Glutamatergic neuron (in vitro differentiated cells): ENCODE measurements around the gene ARHGAP8. TPM values are rescaled to one million over a fixed set of nuclear protein-coding genes. Genes with fewer than 3 reads are reported as not detected.

ENCODE experiments used
- DNase-seq: peaks from one replicate; pipeline ENCODE4 v3.0.0; 2022
- H3K27ac Mint-ChIP-seq: one replicate; pipeline ENCODE4 v1.8.0; 2020; ENCODE audit warnings: mild to moderate bottlenecking, mixed read lengths, inconsistent platforms; ENCODE audit not compliant: unreplicated experiment
- H3K27me3 Mint-ChIP-seq: one replicate; pipeline ENCODE4 v1.8.0; 2020; ENCODE audit warnings: mild to moderate bottlenecking, moderate library complexity, mixed read lengths, inconsistent platforms; ENCODE audit not compliant: unreplicated experiment
- H3K36me3 Mint-ChIP-seq: one replicate; pipeline ENCODE4 v1.8.0; 2020; ENCODE audit warnings: mild to moderate bottlenecking, mixed read lengths, inconsistent platforms; ENCODE audit not compliant: unreplicated experiment
- H3K4me1 Mint-ChIP-seq: one replicate; pipeline ENCODE4 v1.8.0; 2020; ENCODE audit warnings: mild to moderate bottlenecking, low read depth, mixed read lengths, inconsistent platforms; ENCODE audit not compliant: unreplicated experiment
- H3K4me3 Mint-ChIP-seq: one replicate; pipeline ENCODE4 v1.8.0; 2020; ENCODE audit warnings: mild to moderate bottlenecking, mixed read lengths, inconsistent platforms; ENCODE audit not compliant: unreplicated experiment
- H3K9me3 Mint-ChIP-seq: one replicate; pipeline ENCODE4 v1.8.0; 2020; ENCODE audit warnings: mild to moderate bottlenecking, moderate library complexity, mixed read lengths, inconsistent platforms; ENCODE audit not compliant: unreplicated experiment
- total RNA-seq: library from RNA; stranded (reverse); fragmentation: NEBNext Ultra II Directional; extraction: Animal tissue kit (Norgen Biotek cat#: 25700); gene quantifications from one replicate; pipeline ENCODE4 v1.2.1, GENCODE V29; 2021; ENCODE audit not compliant: unreplicated experiment
- TF ChIP-seq, protein P1 (sequence below): fragments of 200-600 bp; sonication (generic); IDR thresholded peaks from one replicate; pipeline ENCODE4 v1.5.0; 2021; ENCODE audit not compliant: partially characterized antibody, unreplicated experiment

ARHGAP8 gene
- total RNA-seq, 1 donor from 2014 or later, result 0.59 TPM

DNA sequence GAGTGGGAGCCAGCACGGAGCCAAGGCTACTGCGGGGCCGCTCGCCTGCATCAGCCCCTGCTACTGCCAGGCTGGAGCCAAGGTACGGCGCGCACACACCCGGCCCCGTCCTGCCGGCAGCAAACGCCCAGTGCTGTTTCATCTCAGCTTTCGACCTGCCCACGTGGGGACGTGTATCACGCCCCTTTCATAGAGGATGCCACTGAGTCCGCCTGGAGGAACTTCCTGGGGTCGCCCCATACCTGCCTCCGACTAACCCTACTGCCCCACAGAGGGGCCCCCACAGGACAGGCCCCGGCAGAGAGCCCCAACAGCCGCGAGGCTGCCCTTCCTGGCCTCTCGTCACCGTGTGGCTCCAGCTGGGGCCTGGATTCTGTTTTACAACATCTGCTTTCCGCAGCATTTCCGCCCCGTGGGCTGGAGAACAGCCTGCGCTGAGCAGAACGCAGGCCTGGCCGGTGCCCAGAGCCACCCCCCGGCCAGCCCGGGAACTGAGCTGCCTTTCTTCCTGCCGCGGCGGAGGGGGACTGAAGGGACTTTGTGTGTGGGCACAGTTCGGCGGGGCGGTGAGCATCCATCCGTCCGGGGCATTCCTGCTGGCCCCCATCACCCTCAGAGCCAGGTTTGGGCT is 22.9 kb upstream of the ARHGAP8 start:
- Mint-ChIP-seq H3K4me1 (peaks cover 2% of the 10 kb centered on the region), H3K4me3 (no peak overlapping the region), H3K9me3 (peaks cover 8% of the 10 kb centered on the region), H3K27me3 (peaks cover 7% of the 10 kb centered on the region), H3K36me3 (no peaks in the 10 kb centered on the region), H3K27ac (no peak overlapping the region)
- TF ChIP-seq, protein P1, sequence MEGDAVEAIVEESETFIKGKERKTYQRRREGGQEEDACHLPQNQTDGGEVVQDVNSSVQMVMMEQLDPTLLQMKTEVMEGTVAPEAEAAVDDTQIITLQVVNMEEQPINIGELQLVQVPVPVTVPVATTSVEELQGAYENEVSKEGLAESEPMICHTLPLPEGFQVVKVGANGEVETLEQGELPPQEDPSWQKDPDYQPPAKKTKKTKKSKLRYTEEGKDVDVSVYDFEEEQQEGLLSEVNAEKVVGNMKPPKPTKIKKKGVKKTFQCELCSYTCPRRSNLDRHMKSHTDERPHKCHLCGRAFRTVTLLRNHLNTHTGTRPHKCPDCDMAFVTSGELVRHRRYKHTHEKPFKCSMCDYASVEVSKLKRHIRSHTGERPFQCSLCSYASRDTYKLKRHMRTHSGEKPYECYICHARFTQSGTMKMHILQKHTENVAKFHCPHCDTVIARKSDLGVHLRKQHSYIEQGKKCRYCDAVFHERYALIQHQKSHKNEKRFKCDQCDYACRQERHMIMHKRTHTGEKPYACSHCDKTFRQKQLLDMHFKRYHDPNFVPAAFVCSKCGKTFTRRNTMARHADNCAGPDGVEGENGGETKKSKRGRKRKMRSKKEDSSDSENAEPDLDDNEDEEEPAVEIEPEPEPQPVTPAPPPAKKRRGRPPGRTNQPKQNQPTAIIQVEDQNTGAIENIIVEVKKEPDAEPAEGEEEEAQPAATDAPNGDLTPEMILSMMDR, result no peak
- no peak for DNase-seq

DNA sequence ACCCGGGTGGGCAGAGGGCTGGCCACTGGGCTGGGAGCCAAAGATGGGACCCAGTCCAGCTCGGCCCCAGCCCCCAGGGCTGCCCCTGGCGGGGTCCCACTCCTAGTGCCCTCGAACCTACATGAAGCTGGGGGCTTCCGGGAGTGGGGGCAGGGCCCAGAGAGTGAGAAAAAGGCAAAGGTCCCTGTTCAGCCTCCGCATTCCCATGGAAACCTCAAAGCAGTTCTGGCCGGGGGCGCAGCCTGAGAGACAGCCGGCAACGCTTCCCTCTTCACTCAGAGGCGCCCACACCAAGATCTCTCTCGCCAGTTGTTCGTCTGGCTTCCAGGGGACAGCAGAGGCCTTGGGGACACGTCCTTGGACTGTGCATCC is 22.4 kb upstream of the ARHGAP8 start:
- peaks cover 7% of the 10 kb centered on the region for H3K27me3 Mint-ChIP-seq
- H3K4me3 Mint-ChIP-seq, result no peak overlapping the region
- peaks cover 2% of the 10 kb centered on the region for H3K4me1 Mint-ChIP-seq
- TF ChIP-seq, protein P1, result no peak
- DNase-seq, result no peak
- no peaks in the 10 kb centered on the region for H3K36me3 Mint-ChIP-seq
- no peak overlapping the region for H3K27ac Mint-ChIP-seq
- peaks cover 8% of the 10 kb centered on the region for H3K9me3 Mint-ChIP-seq

DNA sequence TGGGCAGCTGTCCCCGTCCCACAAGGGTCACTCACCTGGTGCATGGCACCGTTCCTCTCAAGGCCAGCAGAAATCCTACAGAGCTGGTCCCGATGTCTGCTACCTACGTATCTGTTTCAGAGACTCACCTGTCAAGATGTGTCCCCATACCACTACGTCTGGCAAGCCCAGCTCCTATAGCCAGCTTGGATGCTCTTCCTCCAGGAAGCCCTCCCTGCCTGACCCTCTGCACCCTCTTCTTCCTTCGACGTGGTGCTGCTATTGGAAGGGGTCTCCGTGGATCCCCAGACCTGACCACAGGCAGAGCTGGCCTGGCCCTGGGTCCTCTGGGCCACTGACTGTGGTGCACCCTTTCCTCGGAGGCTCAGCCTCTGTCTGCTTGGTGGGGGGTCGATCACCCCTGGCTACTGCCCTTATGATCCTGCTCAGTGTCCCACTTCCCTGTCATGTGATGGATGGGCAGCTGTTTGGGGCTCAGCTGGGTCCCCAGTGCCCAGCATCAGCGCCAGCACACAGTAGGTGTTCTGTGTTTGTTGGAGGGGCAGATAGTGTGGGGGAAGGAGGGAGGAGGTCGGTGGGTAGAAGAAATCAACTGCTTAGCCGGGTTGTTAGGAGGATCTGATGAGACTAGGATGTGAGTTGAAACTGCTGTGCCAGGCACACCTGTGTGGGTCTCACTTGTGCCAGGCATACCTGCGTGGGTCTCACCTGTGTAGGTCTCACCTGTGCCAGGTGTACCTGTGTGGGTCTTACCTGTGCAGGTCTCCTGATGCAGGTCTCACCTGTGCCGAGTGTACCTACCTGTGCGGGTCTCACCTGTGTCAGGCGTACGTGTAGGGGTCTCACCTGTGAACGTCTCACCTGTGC is 21.7 kb upstream of the ARHGAP8 start:
- Mint-ChIP-seq H3K4me3 (no peak overlapping the region), H3K27me3 (peaks cover 4% of the 10 kb centered on the region), H3K36me3 (no peaks in the 10 kb centered on the region), H3K4me1 (peaks cover 2% of the 10 kb centered on the region), H3K27ac (no peak overlapping the region), H3K9me3 (peaks cover 8% of the 10 kb centered on the region)
- no peak for DNase-seq
- TF ChIP-seq, protein P1, result no peak

DNA sequence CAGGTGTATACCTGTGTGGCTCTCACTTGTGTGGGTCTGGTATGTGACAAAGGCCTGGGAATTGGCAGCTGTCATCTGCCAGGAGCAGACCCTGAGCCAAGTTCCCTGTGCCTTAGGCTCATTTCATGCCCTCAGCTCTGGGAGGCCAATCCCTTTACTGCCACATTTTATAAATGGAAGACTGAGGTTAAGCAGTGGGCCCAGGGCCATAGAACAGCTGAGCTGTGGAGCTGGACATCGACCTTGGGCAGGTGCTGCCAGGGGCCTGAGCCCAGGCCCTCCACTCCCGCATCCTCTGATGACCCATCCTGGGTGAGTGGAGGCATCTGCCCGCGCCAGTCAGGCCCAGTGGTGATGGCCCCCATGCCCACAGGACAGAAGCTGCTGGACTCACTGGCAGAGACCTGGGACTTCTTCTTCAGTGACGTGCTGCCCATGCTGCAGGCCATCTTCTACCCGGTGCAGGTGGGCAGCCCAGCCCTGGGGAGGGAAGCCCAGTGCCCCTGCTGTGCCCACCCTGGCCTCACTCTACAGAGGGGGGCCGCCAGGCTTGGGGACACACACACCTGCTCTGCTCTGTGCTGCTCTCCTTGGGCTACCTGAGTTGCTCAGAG is 20.9 kb upstream of the ARHGAP8 start:
- no peaks in the 10 kb centered on the region for H3K36me3 Mint-ChIP-seq
- no peak overlapping the region for H3K27ac Mint-ChIP-seq

More for the DNA sequence above, 20.9 kb upstream of the ARHGAP8 start:
- Mint-ChIP-seq H3K9me3 (peaks cover 8% of the 10 kb centered on the region), H3K27me3 (peaks cover 7% of the 10 kb centered on the region), H3K4me3 (no peak overlapping the region), H3K4me1 (peaks cover 4% of the 10 kb centered on the region)
- DNase-seq, result no peak
- TF ChIP-seq, protein P1, result no peak
